Breast epithelium (tissue), 3 donors: ENCODE measurements around the gene KCNG2.

Experiments used
- CTCF ChIP-seq, 3 donors: fragments of 450-650 bp; IDR thresholded peaks; one replicate each; pipeline ENCODE4 v1.5.1; 2016 to 2017; ENCODE audit warnings: antibody characterized with exemption in 3 of 3, mild to moderate bottlenecking in 3 of 3, moderate library complexity in 3 of 3
- POLR2A ChIP-seq: fragments of 450-650 bp; IDR thresholded peaks from one replicate; pipeline ENCODE4 v1.6.1; 2016; ENCODE audit warnings: antibody characterized with exemption, mild to moderate bottlenecking, moderate library complexity

DNA sequence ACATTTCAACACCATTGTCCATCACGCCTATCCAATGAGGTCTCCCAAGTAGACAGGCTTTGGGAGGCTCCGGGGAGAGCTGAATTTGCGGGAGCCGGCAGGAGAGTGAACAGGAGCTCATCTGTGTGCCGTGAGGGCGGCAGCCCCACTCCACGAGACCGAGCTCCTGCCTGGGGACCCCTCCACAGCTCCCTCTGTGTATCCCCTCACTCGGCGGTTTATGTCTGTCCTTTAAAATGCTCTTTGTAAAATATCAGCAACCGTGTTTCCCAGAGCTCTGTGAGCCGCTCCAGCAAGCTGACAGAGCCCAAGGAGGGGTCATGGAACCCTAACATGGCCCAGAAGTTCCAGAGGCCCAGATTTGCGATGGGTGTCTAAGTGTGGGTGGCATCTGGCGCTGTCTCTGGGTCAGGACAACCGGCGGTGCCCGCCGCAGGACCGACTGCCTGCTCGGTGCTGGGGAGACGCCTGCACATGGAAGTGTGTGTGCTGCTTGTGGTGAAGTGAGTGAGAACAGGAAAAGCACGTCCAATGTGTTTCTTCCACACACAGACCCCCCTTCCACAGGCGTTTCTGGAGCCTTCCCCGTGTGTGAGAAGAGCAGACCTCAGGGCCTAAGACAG lies 118.9 kb downstream of the KCNG2 start:
- TF ChIP-seq CTCF (IDR thresholded peaks at IDR 0.05) (no peak), POLR2A (no peak)
